ENCODE data around the gene FRYL.

FRYL gene

DNA sequence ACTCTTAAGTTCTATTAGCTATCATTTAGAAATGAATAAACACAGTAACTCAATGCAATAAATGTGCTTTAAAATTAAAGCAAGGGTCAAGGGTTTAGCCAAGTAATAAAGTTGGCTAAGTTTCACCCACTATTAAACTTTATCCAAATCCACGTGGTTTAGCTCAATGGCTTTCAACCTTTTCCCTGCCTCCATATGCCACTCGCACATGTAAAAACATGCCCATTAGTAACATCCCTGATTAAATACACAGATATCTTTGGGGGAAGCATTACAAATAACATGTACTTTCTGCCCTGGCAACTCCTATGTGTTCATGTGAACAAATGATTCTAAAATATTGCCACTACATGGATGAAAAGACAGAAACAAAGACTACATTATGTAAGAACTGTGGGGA is 159.2 kb downstream of the FRYL start:
- DNase-seq (ENCODE audit: low read depth, low spot score): no peak

GRCh38 chr4:48620093-48620492 is 160.0 kb downstream of the FRYL start:
- no peak for DNase-seq (ENCODE audit: low read depth, low spot score)

DNA sequence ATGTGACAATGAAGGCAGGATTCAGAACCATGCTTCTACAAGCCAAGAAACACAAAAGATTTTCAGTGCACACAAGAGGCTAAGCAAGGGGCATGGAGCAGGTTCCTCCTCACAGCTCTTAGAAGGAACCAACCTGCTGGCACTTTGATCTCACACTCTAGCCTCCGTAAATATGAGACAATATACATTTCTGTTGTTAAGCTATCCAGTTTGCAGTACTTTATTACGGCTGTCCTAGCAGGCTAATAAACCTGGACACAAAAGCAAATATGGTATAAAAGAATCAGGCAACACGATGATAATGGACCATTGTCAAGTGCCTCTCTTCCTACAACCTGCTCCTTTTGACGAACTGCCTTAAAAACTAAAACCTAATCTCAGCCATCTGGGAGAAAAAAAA is 175.6 kb downstream of the FRYL start:
- DNase-seq (ENCODE audit: low read depth, low spot score): no peak

DNA sequence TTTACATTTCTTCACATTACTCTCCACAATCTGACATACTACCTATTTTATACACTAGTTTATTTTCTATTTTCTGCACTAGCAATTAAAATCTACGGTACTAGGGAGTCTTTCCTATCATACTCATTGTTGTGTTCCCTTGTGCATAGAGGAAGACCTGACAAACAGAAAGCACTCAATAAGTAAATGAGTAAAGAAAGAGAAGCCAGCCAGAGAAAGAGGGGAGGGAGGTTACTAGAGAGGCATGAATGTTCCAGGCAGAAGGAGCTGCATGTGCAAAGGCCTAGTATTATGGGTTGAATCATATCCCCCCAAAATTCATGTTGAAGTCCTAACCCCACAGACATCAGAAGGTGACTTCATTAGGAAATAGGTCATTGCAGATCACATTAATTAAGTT is 176.0 kb downstream of the FRYL start:
- DNase-seq (ENCODE audit: low read depth, low spot score): no peak

DNA sequence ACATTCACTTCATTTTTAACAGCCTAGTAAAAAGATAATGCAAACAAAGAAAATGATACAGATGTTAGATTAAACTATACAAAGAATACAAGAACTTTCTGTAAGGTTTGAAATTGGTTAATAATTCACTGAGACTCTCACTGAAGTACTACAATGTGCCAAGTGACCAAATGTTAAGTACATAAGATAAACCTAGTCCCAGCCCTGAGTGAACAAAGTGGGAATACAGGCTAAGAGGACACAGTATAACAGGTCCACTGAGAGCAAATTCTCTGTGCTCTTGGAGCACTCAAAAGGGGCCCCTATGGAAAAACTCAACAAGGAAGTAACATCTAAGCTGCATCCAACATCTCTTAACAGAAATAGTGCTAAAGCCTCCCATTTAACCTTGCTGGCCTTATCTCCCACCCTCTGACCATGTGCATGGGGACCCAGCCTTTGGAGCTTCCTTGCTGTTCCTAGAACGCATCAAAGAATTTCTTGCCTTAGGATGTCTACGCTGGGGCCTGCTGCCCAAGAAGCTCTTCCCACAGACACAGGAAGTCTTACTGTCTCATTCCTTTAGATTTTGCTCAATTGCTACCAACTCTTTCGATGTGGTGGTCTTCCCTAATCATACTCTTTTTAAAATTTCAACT is 176.6 kb downstream of the FRYL start:
- DNase-seq (ENCODE audit: low read depth, low spot score): no peak

GRCh38 chr4:48602763-48603162 is 177.3 kb downstream of the FRYL start:
- no peak for DNase-seq (ENCODE audit: low read depth, low spot score)

DNA sequence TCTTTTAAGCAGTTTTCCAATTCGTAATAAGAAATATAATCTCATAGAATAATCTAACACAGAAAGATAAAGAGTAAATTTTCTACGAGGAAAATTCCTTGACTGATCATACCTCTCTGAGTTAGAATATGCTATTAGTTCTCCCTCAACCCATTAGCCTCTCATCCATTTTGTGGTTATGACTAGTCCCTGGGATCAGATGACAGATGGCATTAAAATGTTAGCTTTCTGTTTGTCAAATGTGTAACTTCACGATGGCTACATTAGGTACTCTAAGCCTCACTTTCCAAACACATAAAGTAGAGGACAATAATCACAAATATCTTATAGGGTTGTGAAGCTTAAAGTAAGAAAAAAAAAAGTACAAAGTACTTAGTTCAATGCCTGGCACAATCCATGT is 177.9 kb downstream of the FRYL start:
- no peak for DNase-seq (ENCODE audit: low read depth, low spot score)

DNA sequence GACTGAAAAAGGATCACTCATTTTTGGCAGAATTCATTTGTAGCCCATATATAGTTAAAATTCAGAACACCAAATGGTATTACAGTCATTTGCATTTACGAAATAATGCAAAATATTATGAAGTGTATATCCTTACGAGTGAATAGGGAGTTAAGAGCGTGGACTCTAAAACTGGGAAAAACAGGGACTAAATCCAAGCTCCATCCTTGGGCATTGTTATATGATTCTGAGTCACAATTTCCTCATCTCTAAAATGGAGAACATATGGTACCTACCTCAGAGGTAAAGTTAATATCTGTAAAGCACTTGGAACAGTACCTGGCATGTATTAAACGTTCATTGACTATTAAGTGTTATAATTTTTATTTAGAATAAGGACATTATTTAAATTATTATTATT is 183.7 kb downstream of the FRYL start:
- no peak for DNase-seq (ENCODE audit: low read depth, low spot score)

- no peak for DNase-seq (ENCODE audit: low read depth, low spot score)
Observed at GRCh38 chr4:48594180-48594579, 185.9 kb downstream of the FRYL start.

DNA sequence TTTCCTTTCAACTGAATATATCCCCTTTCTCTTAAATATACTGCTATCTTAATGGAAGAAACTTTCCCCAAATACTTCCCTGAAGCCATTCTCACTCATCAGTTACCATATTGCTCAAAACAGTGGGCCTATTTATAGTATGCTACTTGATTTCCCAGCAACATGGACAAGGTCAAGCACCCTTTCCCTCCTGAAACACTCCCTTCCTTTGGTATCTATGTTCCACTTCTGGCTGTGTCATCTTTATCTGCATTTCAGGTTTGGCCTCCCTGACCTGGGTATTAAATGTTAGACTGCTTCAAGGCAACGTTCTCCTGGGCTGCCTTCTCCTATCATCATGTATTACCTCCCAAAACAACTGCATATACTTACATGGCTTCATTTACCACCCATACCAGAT is 188.7 kb downstream of the FRYL start:
- no peak for DNase-seq (ENCODE audit: low read depth, low spot score)

DNA sequence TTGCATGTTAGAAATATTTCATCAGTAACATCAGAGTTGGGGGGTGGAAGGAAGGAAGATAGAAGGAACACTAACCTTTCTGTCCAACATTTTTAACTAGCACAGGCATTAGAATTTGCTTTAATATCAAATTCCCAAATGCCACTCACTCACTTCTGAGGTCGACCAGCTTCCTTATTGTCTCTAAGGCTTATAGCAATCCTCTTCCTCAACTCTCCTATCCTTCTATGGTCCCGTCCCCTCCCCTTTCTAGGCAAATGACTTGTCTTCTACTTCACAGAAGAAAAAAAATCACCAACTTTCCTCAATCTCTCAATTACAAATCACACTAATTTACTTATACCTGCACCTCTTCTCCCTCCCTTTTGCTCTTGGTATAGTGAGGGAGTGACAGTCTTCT is 189.2 kb downstream of the FRYL start:
- no peak for DNase-seq (ENCODE audit: low read depth, low spot score)

DNA sequence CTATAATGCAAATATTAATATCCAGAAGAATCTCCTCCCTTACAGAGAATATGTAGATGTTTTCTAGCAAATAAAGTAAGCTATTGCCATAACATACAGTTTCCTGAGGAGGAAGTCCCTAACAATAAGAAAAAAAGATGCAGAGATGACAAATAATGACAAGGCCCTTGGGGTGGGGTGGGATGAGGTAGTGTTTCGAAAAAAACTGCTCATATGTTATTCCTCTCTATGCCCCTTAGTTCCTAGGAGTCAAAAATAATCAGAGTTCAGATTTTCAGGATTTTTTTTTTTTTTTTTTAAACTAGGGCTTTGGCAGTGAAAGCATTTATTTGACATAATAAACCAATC is 191.0 kb downstream of the FRYL start:
- DNase-seq (ENCODE audit: low read depth, low spot score): no peak

GRCh38 chr4:48588230-48589097 is 191.6 kb downstream of the FRYL start:
- no peak for DNase-seq (ENCODE audit: low read depth, low spot score)

DNA sequence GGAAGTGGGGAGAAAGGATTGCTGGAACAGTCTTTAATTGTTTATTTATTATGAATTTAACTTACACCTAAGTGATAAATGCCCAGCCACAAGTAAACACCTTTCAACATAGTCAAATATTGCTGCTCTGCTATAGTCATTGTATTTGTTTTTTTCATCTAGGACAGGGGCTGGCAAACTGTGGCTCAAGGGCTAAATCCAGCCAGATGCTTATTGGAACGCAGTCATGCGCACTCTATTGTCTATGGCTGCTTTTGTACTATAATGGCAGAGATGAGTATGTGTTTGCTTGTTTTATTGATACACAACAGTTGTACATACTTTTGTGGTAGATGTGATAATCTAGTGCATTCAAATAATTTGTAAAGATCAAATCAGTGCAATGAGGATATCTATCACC is 194.7 kb downstream of the FRYL start:
- DNase-seq (ENCODE audit: low read depth, low spot score): no peak

DNA sequence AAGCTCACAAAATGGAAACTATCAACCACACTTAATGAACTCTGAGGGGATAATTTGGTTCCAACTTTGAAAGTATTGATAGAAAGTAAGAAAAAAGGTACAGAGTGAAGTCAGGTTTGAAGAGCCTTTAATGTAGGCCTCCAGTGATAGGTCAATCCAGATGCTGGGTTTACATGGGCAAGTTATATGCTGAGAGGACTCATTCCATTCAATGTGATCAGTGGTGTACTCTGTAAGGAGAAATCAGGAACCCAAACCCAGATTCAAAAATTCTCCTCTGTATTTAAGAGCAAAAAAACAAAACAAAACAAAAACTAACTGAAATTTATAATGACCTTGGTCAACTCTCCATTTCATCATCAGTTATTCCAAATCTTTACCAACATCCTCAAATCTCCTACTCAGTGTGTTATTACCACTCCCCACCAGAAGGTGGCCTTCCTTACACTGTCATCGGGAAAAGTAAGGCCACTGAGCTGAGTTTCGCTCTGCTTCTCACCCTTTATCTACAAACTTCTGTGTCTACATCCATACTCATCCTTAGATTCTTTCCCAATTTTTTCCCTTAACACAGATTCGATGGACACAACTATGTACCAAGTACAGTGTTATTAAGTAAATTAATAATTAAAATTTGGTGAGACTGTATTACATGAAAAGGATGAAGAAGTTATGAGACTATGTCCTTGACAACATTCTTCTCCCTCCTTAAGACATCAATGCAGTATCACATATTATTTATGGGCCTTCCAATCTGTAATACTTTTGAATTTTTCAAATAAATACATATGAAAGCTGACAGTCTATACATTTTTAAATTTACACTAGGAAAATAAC is 201.7 kb downstream of the FRYL start:
- peak; percentile 7 for DNase-seq (ENCODE audit: low read depth, low spot score)

DNA sequence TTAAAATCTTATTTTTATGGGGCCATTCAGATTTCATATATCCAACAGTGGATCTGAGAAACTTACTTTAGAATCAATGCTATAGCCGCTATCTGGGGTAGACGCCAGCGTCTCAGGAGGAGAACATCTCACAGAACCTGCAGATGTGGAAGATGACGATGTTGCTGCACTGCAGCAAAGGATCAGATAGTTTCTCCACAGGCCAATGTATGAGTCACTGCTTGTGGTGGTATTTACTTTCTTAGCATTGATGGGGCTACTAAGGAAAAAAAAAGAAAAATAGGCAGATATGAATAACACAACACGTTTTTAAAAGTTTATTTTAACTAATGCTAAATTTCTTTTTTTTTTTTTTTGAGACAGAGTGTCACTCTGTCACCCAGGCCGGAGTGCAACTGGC is 204.1 kb downstream of the FRYL start:
- no peak for DNase-seq (ENCODE audit: low read depth, low spot score)

GRCh38 chr4:48571471-48571870 is 208.6 kb downstream of the FRYL start:
- no peak for DNase-seq (ENCODE audit: low read depth, low spot score)

DNA sequence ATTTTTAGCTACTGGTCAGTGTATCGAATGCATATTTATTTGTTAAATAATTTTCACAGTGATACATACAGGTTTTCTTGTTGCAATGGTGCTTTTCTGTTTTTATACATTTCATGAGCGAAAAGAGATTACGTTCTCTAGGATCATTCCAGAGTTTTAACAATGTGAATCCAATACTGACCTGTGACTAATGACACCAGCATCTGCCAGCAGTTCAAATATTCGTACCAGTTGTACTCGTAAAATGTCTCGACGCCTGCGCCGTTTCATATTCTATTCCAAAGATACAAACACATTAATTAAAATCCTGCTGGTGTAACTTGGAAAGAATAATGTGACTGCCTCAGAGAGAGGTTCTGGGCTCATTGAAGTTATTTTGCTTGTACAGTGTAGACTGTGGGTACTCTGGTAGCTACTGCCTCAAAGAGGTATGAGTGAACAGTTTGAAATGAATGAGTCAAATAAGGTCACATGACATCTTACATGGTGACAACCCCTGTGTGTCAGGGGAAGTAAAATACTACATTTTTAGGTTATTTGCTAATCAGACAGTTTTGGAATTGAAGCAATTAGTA is 209.3 kb downstream of the FRYL start:
- DNase-seq (ENCODE audit: low read depth, low spot score): no peak

GRCh38 chr4:48566034-48566384 is 214.1 kb downstream of the FRYL start:
- DNase-seq (ENCODE audit: low read depth, low spot score): no peak

GRCh38 chr4:48565362-48566033 is 214.6 kb downstream of the FRYL start:
- DNase-seq (ENCODE audit: low read depth, low spot score): no peak

- DNase-seq (ENCODE audit: low read depth, low spot score): no peak
Observed at GRCh38 chr4:48564151-48564550, 215.9 kb downstream of the FRYL start.

DNA sequence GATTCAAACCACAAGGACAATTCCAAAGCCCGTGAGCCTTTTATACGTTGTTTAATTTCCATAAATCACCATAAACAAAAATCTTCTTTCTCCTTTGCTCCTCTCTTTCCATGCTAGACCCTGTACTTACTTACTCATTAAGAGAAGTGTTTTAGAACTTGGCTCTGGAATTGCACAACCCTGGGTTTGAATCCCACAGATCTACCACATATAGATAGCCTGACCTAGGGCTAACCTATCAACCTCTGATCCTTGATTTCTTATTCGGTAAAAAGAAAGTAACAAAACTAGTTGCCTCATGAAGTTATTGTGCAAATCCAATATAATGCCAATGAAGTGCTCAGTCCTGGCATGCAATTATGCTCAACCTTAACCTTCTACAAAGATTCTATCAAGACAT is 221.3 kb downstream of the FRYL start:
- no peak for DNase-seq (ENCODE audit: low read depth, low spot score)

Measured in activated naive CD8-positive, alpha-beta T cell treated with anti-CD3 and anti-CD28 coated beads, Interleukin-2, amount 50 U/mL, for 16 hours (primary cell).